Spinal cord (tissue), 10 donors: Measurements from ENCODE around the gene RASL11A. TPM values are rescaled to one million over a fixed set of nuclear protein-coding genes. Genes with fewer than 3 reads are reported as not detected.

ENCODE experiments used
- DNase-seq, 6 donors: peaks; one replicate each; pipeline versions ENCODE4 v3.0.0 to v3.0.0-alpha.2; 2013 to 2015; ENCODE audit warnings: low spot score in 6 of 6, low read depth in 4 of 6
- H3K27ac ChIP-seq: one replicate; pipeline ENCODE4 v1.5.1; 2013; ENCODE audit warnings: low read depth, low read length, control low read depth
- H3K27me3 ChIP-seq: one replicate; pipeline ENCODE4 v1.6.1; 2013; ENCODE audit warnings: low read length; ENCODE audit not compliant: control insufficient read depth, insufficient read depth
- H3K36me3 ChIP-seq: one replicate; pipeline ENCODE4 v1.6.1; 2013; ENCODE audit warnings: low read length; ENCODE audit not compliant: control insufficient read depth, insufficient read depth
- H3K4me1 ChIP-seq: one replicate; pipeline ENCODE4 v1.6.1; 2013; ENCODE audit warnings: low read length; ENCODE audit not compliant: control insufficient read depth, insufficient read depth
- H3K4me3 ChIP-seq: one replicate; pipeline ENCODE4 v1.5.1; 2013; ENCODE audit warnings: low read depth, low read length, control low read depth
- H3K9me3 ChIP-seq: one replicate; pipeline ENCODE4 v1.6.1; 2013; ENCODE audit warnings: low read length; ENCODE audit not compliant: control insufficient read depth, insufficient read depth
- WGBS: methylation state at CpG from one replicate; pipeline ENCODE4 v1.1.5; 2013; ENCODE audit warnings: missing lambda C conversion rate; ENCODE audit not compliant: insufficient coverage; 5-methylcytosine and 5-hydroxymethylcytosine counted together
- polyA plus RNA-seq, 2 donors: library from polyadenylated mRNA; unstranded; fragments of 120-200 nt; gene quantifications; one replicate each; pipeline ENCODE4 v1.2.1, GENCODE V29; 2013; ENCODE audit not compliant: insufficient read length in 2 of 2
- total RNA-seq, 2 donors: library from RNA; depleted of rRNA in 1 of 2; stranded (reverse); fragments of 120-200 nt in 1 of 2; fragments of >200 nt in 1 of 2; gene quantifications; one replicate each; pipeline versions ENCODE4 v1.2.3 to v1.2.4, GENCODE V29; 2013 to 2014
- donor health status: healthy.

The RASL11A gene
- total and polyA plus RNA-seq, 4 donors = 6.4 to 13.6 (median 7.3) TPM

- Histone ChIP-seq H3K27me3 (no peaks in the 10 kb centered on the region), H3K4me3 (no peak overlapping the region), H3K36me3 (peaks cover 7% of the 10 kb centered on the region), H3K27ac (peak overlapping the region; percentile 17), H3K4me1 (peaks cover 11% of the 10 kb centered on the region), H3K9me3 (no peaks in the 10 kb centered on the region)
- peak in 2 of 6 donors; percentile 66 to 82 for DNase-seq
- WGBS = no CpG with 5 or more reads among the region's 5 CpGs
Observed at GRCh38 chr13:27264181-27264580, 6.4 kb upstream of the RASL11A start.

- no peak for DNase-seq
- Histone ChIP-seq H3K4me3 (no peak overlapping the region), H3K36me3 (peaks cover 7% of the 10 kb centered on the region), H3K9me3 (no peaks in the 10 kb centered on the region), H3K27ac (peak overlapping the region; percentile 17), H3K27me3 (no peaks in the 10 kb centered on the region), H3K4me1 (peaks cover 11% of the 10 kb centered on the region)
- WGBS = no CpG with 5 or more reads among the region's 1 CpG
Observed at GRCh38 chr13:27264648-27265047, 6.0 kb upstream of the RASL11A start.

GRCh38 chr13:27266917-27267316 lies 3.7 kb upstream of the RASL11A start:
- Histone ChIP-seq H3K4me3 (no peak overlapping the region), H3K4me1 (peaks cover 25% of the 10 kb centered on the region), H3K9me3 (no peaks in the 10 kb centered on the region), H3K27me3 (no peaks in the 10 kb centered on the region), H3K36me3 (peaks cover 5% of the 10 kb centered on the region), H3K27ac (no peak overlapping the region)
- 100% methylated on average over 1 of the region's 2 CpGs for WGBS
- no peak for DNase-seq

GRCh38 chr13:27267596-27267995 lies 3.0 kb upstream of the RASL11A start:
- peaks cover under 1% of the 10 kb centered on the region for H3K36me3 ChIP-seq
- H3K27ac ChIP-seq = no peak overlapping the region
- peaks cover 25% of the 10 kb centered on the region for H3K4me1 ChIP-seq
- no peaks in the 10 kb centered on the region for H3K27me3 ChIP-seq
- H3K9me3 ChIP-seq = no peaks in the 10 kb centered on the region
- DNase-seq = no peak
- 31% methylated on average over 2 of the region's 2 CpGs for WGBS
- H3K4me3 ChIP-seq = no peak overlapping the region

GRCh38 chr13:27269114-27269665 lies 1.4 kb upstream of the RASL11A start:
- peaks cover 29% of the 10 kb centered on the region for H3K4me1 ChIP-seq
- H3K27me3 ChIP-seq = no peaks in the 10 kb centered on the region
- no peaks in the 10 kb centered on the region for H3K36me3 ChIP-seq
- no peak for DNase-seq
- no peak overlapping the region for H3K27ac ChIP-seq
- WGBS = 72% methylated on average over 2 of the region's 2 CpGs
- no peak overlapping the region for H3K4me3 ChIP-seq
- no peaks in the 10 kb centered on the region for H3K9me3 ChIP-seq

- Histone ChIP-seq H3K4me1 (peaks cover 19% of the 10 kb centered on the region), H3K9me3 (no peaks in the 10 kb centered on the region), H3K4me3 (peak overlapping the region; percentile 63), H3K36me3 (no peaks in the 10 kb centered on the region), H3K27ac (no peak overlapping the region), H3K27me3 (no peaks in the 10 kb centered on the region)
- DNase-seq = no peak
- WGBS = 49% methylated on average over 4 of the region's 15 CpGs
Observed at GRCh38 chr13:27271570-27272096, 1.0 kb downstream of the RASL11A start.

GRCh38 chr13:27273658-27274425 lies 3.2 kb downstream of the RASL11A start:
- Histone ChIP-seq H3K27ac (no peak overlapping the region), H3K4me3 (no peak overlapping the region), H3K27me3 (no peaks in the 10 kb centered on the region), H3K4me1 (peaks cover 19% of the 10 kb centered on the region), H3K36me3 (no peaks in the 10 kb centered on the region), H3K9me3 (no peaks in the 10 kb centered on the region)
- WGBS = 58% methylated on average over 2 of the region's 4 CpGs
- DNase-seq = no peak

GRCh38 chr13:27274631-27275030 lies 4.0 kb downstream of the RASL11A start:
- Histone ChIP-seq H3K36me3 (no peaks in the 10 kb centered on the region), H3K27me3 (no peaks in the 10 kb centered on the region), H3K9me3 (no peaks in the 10 kb centered on the region), H3K4me1 (peaks cover 22% of the 10 kb centered on the region), H3K27ac (no peak overlapping the region), H3K4me3 (no peak overlapping the region)
- WGBS = no CpG with 5 or more reads among the region's 1 CpG
- DNase-seq = no peak

GRCh38 chr13:27276188-27276587 lies 5.6 kb downstream of the RASL11A start:
- H3K4me3 ChIP-seq = no peak overlapping the region
- no peak overlapping the region for H3K27ac ChIP-seq
- H3K27me3 ChIP-seq = no peaks in the 10 kb centered on the region
- peaks cover 25% of the 10 kb centered on the region for H3K4me1 ChIP-seq
- DNase-seq = no peak
- H3K9me3 ChIP-seq = no peaks in the 10 kb centered on the region
- 100% methylated on average over 3 of the region's 7 CpGs for WGBS
- H3K36me3 ChIP-seq = no peaks in the 10 kb centered on the region

- Histone ChIP-seq H3K4me3 (no peak overlapping the region), H3K36me3 (no peaks in the 10 kb centered on the region), H3K4me1 (peaks cover 14% of the 10 kb centered on the region), H3K27ac (no peak overlapping the region), H3K27me3 (no peaks in the 10 kb centered on the region), H3K9me3 (no peaks in the 10 kb centered on the region)
- DNase-seq = no peak
- WGBS = 80% methylated on average over 6 of the region's 7 CpGs
Observed at GRCh38 chr13:27279506-27279905, 8.9 kb downstream of the RASL11A start.
